Pulmonary artery endothelial cell (primary cell): ENCODE measurements around the gene HS3ST6. TPM values are rescaled to one million over a fixed set of nuclear protein-coding genes. Genes with fewer than 3 reads are reported as not detected.
"Not testable (repeated sequence)": the region's sequence is repeated elsewhere in the genome, so short reads cannot be mapped to it uniquely, and the experiment has no call there.

Experiments used
- DNase-seq: peaks from one replicate; pipeline ENCODE4 v3.0.0-alpha.2; 2011; ENCODE audit warnings: low read depth, low spot score
- total RNA-seq: library from RNA; depleted of rRNA; stranded (reverse); fragments of >200 nt; gene quantifications from 2 replicates; pipeline ENCODE4 v1.2.3, GENCODE V29; 2014

Gene HS3ST6
- total RNA-seq, 1 donor from 2014 or later, result not detected

DNA sequence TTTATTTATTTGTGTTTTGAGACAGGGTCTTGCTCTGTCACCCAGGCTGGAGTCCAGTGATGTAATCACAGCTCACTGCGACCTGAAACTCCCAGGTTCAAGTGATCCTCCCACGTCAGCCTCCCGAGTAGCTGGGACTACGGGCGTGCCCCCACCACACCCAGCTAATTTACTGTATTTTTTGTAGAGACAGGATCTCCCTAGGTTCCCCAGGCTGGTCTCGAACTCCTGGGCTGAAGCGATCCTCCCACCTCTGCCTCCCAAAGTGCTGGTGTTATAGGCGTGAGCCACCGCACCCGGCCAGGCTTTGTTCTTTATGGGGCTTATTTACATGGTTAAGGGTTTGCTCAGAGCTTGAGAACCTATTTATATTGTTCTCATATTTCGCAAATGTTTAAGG is 40.4 kb downstream of the HS3ST6 start:
- no peak for DNase-seq

DNA sequence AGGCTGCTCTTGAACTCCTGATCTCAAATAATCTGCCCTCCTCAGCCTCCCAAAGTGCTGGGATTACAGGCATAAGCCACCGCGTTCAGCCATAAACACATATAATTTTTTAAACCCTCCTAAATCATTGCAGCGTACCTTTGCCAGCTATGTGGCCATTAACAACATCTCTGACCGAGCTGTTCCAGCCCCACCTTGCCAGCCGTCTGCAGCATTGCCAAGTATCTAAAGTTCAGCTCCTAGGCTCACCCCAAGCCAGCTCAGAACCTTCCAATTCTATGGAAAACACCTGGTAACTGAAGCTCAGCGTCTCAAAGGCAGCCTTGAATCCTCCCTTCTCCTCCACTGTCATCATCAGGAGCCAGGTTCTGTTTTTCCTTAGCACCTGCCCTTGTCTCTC is 41.1 kb downstream of the HS3ST6 start:
- DNase-seq, result no peak

DNA sequence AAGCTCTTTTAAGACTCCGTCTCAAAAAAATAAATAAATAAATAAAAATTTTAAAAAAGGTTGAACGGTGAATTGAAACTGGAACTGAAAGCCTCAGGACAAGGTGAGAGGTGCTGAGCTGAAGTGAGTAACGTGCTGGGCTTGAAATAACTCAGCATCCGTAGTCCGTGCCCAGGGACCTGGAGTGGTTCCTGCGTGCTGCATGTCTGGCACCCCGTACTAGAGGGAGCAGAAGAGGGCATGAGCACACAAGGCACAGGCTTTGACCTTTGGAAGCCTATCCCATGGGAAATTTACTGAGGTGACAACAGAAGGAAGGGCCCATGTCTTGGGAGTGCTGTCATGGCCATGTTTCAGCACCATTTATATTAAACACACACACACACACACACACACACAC is 41.7 kb downstream of the HS3ST6 start:
- DNase-seq, result no peak

DNA sequence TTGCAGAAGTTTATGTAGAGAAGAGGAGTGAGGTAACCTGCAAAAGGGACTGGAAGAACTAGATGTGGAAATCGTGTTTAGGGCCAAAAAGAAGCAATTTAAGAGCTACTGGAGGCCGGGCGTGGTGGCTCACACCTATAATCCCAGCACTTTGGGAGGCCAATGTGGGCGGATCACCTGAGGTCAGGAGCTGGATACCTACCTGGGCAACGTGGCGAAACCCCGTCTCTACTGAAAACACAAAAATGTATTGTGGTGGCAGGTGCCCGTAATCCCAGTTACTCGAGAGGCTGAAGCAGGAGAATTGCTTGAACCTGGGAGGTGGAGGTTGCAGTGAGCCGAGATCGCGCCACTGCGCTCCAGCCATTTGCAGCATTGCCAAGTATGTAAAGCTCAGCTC is 42.1 kb downstream of the HS3ST6 start:
- not testable (repeated sequence) for DNase-seq

DNA sequence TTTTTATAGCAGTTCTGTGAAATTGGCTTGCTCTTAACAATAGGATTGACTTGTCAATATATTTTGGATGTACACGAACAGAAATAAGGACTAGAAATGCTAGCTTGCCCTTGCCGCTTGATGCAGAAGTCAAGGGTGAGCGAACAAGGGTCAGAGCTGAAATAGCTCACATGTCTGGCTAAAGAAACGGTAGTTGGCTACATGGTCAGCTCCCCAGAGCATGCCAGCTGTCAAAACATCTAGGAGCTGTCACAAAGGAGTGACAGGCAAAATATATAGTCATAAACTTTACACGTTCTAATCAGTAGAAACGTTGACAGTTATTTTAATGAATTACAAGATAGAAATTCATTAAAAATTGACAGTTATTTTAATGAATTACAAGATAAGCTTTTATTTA is 43.4 kb downstream of the HS3ST6 start:
- no peak for DNase-seq

DNA sequence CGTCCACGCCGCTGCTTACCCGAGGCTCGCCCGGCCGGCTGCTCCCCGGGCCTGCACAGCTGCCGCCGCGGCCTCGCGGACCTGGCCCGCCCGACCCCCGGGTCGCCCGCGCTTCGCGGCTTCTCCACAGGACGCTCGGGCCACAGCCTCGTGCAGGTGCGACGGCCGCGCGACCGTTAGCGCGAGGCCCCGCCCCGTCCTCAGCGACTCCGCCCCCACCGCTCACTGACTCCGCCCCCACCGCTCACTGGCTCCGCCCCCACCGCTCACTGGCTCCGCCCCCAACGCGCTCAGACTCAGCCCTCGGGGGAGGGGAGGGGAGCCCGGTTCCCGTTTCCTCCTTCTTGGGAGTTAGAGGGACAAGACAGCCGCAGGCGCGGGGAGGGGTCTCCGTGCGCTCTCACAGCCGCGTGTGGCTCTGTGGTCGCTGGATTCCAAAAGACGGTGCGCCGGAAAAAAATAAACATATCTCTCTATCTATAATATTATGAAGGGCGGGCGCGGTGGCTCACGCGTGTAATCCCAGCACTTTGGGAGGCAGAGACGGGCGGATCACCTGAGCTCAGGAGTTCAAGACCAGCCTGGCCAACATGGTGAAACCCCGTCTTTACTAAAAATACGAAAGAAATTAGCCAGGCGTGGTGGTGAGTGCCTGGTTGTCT is 46.1 kb downstream of the HS3ST6 start, which contains the start of gene MEIOB:
Gene MEIOB, minus strand, starts transcription at position 191 of the 662 bp plus-strand sequence. CDS start 3,989 bp downstream, outside the sequence.
- DNase-seq, result no peak

DNA sequence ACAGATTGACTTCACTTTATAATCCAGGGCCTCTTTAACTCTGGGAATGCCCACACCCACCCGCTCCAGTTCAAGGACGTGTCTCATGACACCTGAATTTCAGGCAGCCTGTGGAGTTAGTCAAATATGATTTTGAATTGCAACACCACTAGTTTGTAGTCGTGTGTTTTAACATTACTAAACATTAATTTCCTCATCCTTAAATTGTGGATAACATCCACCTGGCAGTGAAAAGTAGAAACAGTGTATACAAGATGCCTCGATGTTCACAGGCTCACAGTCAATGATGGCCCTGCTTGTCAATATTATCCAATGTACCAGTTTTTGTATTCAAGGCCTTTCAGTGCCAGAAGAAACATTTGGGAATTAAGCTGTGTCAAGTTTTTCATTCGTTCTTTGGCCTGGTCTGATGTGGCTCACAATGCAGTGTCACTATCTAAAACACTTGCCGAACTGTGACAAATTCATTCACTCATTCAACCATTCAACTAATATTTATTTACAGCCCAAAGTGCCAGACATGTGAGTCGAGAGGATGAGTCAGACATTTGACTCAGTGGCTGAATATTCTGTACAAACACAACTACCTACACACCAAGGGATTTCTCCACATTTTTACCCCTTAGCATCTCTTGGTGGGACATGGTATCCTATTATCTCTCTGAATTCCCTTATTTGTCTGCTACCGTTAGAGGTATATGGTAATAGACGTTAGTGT is 47.7 kb downstream of the HS3ST6 start:
- DNase-seq, result peak; percentile 2

DNA sequence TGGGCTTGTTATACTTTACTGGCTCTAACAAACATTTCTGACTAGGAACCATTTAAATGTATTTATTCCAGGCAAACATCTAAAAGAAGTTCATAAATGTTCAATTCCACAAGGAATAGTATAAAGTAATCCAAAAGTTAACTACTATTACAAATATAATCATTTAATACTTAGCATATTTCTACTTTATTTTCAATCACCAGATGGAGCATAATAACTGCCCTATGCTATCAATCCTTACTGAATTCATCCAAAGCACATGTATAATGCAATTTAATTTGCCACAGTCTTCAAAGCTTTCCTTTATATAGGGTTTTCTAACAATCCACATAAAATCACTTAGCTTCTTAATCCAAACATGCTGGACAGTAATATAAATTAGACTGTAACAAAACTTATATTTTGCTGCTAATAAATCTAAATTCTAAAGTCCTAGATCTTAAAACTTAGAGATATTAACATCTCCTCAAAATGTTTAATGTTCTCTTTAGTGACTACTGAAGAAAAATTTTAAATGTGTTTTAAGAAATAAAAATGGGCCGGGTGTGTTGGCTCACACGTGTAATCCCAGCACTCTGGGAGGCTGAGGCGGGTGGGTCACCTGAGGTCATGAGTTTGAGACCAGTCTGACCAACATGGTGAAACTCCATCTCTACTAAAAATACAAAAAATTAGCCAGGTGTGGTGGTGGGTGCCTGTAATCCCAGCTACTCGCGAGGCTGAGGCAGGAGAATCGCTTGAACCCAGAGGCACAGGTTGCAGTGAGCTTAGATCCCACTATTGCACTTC is 52.1 kb downstream of the HS3ST6 start:
- DNase-seq, result no peak

DNA sequence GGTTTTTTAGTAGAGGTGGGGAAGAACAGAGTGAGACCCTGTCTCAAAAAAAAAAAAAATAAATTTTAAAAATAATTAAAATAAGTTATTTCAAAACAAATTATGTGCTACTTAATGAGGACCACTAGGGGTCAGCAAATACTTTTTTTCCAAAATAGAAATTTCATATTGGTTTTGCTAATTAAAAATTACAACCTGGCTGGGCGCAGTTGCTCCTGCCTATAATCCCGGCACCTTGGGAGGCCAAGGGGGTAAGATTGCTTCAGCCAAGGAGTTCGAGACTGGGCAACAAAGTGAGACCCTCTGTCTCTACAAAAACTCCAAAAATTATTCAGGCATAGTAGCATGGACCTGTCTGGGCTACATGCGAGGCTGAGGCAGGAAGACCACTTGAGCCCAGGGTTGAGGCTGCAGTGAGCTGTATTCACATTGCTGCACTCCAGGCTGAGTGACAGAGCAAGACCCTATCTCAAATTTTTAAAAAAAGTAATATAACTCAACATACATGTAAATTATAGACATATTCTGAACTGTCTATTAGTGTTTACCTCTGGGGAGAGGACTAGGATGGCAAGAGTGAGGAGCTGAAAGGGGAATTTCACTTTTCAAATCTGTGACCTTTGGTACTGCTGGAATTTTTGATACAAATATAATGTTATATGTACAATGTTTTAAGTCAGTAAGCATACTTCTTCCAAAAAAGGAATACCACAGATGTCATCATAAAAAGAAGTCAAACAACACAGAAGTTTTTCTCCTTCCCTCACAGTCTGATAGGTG is 54.3 kb downstream of the HS3ST6 start:
- DNase-seq, result peak; percentile 3

DNA sequence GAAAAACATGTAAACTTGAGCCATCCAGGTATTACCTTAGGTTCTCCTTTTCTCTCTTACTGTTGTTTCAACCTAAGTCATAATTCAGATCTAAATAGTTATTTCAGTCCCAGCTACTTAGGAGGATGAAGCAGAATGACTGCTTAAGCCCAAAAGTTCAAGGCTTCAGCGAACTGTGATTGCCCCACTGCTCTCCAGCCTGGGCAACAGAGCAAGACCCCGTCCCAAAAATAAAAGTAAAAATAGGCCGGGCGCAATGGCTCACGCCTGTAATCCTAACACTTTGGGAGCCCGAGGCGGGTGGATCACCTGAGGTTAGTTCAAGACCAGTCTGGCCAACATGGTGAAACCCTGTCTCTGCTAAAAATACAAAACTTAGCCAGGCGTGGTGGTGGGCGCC is 55.8 kb downstream of the HS3ST6 start:
- DNase-seq, result no peak

DNA sequence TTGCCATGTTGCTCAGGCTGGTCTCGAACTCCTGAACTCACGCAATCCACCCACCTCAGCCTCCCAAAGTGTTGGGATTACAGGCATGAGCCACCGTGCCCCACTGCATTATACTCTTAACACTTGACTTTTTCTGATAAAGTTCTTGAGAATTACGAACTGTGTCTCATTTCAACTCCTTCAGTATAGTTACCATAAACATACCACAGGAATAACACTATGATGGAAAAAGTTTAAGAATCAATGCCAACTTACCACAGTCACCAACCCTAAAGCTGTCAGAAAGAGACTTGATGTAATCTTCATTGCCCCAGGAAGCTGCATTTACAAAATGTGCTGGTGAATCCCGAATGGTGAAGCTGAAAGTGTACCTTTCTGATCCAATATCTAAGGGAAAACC is 56.5 kb downstream of the HS3ST6 start:
- DNase-seq, result no peak

Other genes with a start within 250 kb of the HS3ST6 start
- gene JPT2, start 240.1 kb downstream of the HS3ST6 start, total RNA-seq, result 45.9 and 81.5 TPM in 2 replicates
- 27.4 and 31.2 TPM in 2 replicates for gene MAPK8IP3, start 212.2 kb downstream of the HS3ST6 start, total RNA-seq
- gene NME3, start 146.9 kb downstream of the HS3ST6 start, total RNA-seq, result 53.0 and 58.7 TPM in 2 replicates
- 5.9 and 7.1 TPM in 2 replicates for gene EME2, start 145.6 kb downstream of the HS3ST6 start, total RNA-seq
- gene MRPS34, start 145.3 kb downstream of the HS3ST6 start, total RNA-seq, result 91.0 and 100 TPM in 2 replicates
- gene SPSB3, start 135.8 kb downstream of the HS3ST6 start, total RNA-seq, result 39.4 and 44.8 TPM in 2 replicates
- 74.5 and 77.8 TPM in 2 replicates for gene NUBP2, start 135.5 kb downstream of the HS3ST6 start, total RNA-seq
- not detected in 2 replicates for gene IGFALS, start 124.7 kb downstream of the HS3ST6 start, total RNA-seq
- 76.2 and 78.9 TPM in 2 replicates for gene HAGH, start 91.6 kb downstream of the HS3ST6 start, total RNA-seq
- 91.9 and 93.0 TPM in 2 replicates for gene FAHD1, start 91.2 kb downstream of the HS3ST6 start, total RNA-seq
- gene MEIOB, start 46.3 kb downstream of the HS3ST6 start, total RNA-seq, result 0.40 TPM in 1 of 2 replicates, not detected in the other
- 10.9 and 11.1 TPM in 2 replicates for gene MSRB1, start 24.8 kb upstream of the HS3ST6 start, total RNA-seq
- not detected in 2 replicates for gene RPL3L, start 36.3 kb upstream of the HS3ST6 start, total RNA-seq
- 169 and 200 TPM in 2 replicates for gene NDUFB10, start 41.1 kb upstream of the HS3ST6 start, total RNA-seq
- 2,313 and 4,514 TPM in 2 replicates for gene RPS2, start 46.4 kb upstream of the HS3ST6 start, total RNA-seq
- not detected in 2 replicates for gene RNF151, start 48.4 kb upstream of the HS3ST6 start, total RNA-seq
- 59.4 and 61.9 TPM in 2 replicates for gene TBL3, start 53.6 kb upstream of the HS3ST6 start, total RNA-seq
- 0.07 and 0.13 TPM in 2 replicates for gene NOXO1, start 63.1 kb upstream of the HS3ST6 start, total RNA-seq
- 13.5 and 21.1 TPM in 2 replicates for gene GFER, start 65.8 kb upstream of the HS3ST6 start, total RNA-seq
- gene SYNGR3, start 71.6 kb upstream of the HS3ST6 start, total RNA-seq, result 1.8 and 5.6 TPM in 2 replicates
- 22.8 and 23.4 TPM in 2 replicates for gene ZNF598, start 91.4 kb upstream of the HS3ST6 start, total RNA-seq
- 0.33 and 0.46 TPM in 2 replicates for gene NPW, start 101.4 kb upstream of the HS3ST6 start, total RNA-seq
- 53.2 and 76.2 TPM in 2 replicates for gene NHERF2, start 108.5 kb upstream of the HS3ST6 start, total RNA-seq
- 48.6 and 48.9 TPM in 2 replicates for gene NTHL1, start 129.4 kb upstream of the HS3ST6 start, total RNA-seq
- 35.1 and 47.5 TPM in 2 replicates for gene TSC2, start 129.6 kb upstream of the HS3ST6 start, total RNA-seq
- 35.4 and 39.8 TPM in 2 replicates for gene PKD1, start 217.5 kb upstream of the HS3ST6 start, total RNA-seq
- gene RAB26, start 230.2 kb upstream of the HS3ST6 start, total RNA-seq, result 0.46 and 1.1 TPM in 2 replicates
- 88.8 and 95.7 TPM in 2 replicates for gene TRAF7, start 237.4 kb upstream of the HS3ST6 start, total RNA-seq